SK-N-SH treated with all-trans-retinoic acid at 6 μM for 48 hours (cell line): ENCODE data around the gene SLC2A8.

Experiments
- ESRRG ChIP-seq: fragments of 250-450 bp; sonication (Bioruptor Pico); IDR thresholded peaks from 2 replicates; pipeline ENCODE4 v1.6.1; 2021; ENCODE audit warnings: mild to moderate bottlenecking
- GLIS3 ChIP-seq: fragments of 250-450 bp; sonication (Bioruptor Pico); IDR thresholded peaks from 2 replicates; pipeline ENCODE4 v1.5.0; 2020; ENCODE audit warnings: mild to moderate bottlenecking, moderate library complexity
- ISL1 ChIP-seq: fragments of 250-450 bp; sonication (Bioruptor Pico); IDR thresholded peaks from 2 replicates; pipeline ENCODE4 v2.1.2; 2022; ENCODE audit warnings: mild to moderate bottlenecking, moderate library complexity
- OSR1 ChIP-seq: fragments of 250-450 bp; sonication (Bioruptor Pico); IDR thresholded peaks from 2 replicates; pipeline ENCODE4 v1.8.0; 2022; ENCODE audit warnings: moderate library complexity, mild to moderate bottlenecking, inconsistent platforms
- SNAI2 ChIP-seq: fragments of 250-450 bp; sonication (Bioruptor Pico); IDR thresholded peaks from 2 replicates; pipeline ENCODE4 v1.5.0; 2020; ENCODE audit warnings: mild to moderate bottlenecking, moderate library complexity
- TCF4 ChIP-seq: fragments of 250-450 bp; sonication (Bioruptor Pico); IDR thresholded peaks from 2 replicates; pipeline ENCODE4 v1.8.0; 2021; ENCODE audit warnings: mild to moderate bottlenecking, moderate library complexity, borderline replicate concordance
- TOX ChIP-seq: fragments of 250-450 bp; sonication (Bioruptor Pico); IDR thresholded peaks from 2 replicates; pipeline ENCODE4 v1.8.0; 2021; ENCODE audit warnings: mild to moderate bottlenecking, moderate library complexity, borderline replicate concordance
- ZC3H10 ChIP-seq: fragments of 250-450 bp; sonication (Bioruptor Pico); IDR thresholded peaks from 2 replicates; pipeline ENCODE4 v1.5.1; 2021; ENCODE audit warnings: mild to moderate bottlenecking, moderate library complexity
- ZFP30 ChIP-seq: fragments of 450-650 bp; formaldehyde crosslinking; IDR thresholded peaks from 2 replicates; pipeline ENCODE4 v1.5.0; 2022; ENCODE audit warnings: mild to moderate bottlenecking, moderate library complexity
- TF ChIP-seq, protein P1 (sequence below): fragments of 250-450 bp; sonication (Bioruptor Pico); IDR thresholded peaks from 2 replicates; pipeline ENCODE4 v1.5.0; 2020; ENCODE audit warnings: mild to moderate bottlenecking, moderate library complexity
- TF ChIP-seq, protein P2 (sequence below): fragments of 250-450 bp; sonication (Bioruptor Pico); IDR thresholded peaks from 2 replicates; pipeline ENCODE4 v1.5.1; 2021; ENCODE audit warnings: mild to moderate bottlenecking, moderate library complexity
- TF ChIP-seq, protein P3 (sequence below): fragments of 250-450 bp; sonication (Bioruptor Pico); IDR thresholded peaks from 2 replicates; pipeline ENCODE4 v1.8.0; 2020; ENCODE audit warnings: mild to moderate bottlenecking, moderate library complexity, borderline replicate concordance

DNA sequence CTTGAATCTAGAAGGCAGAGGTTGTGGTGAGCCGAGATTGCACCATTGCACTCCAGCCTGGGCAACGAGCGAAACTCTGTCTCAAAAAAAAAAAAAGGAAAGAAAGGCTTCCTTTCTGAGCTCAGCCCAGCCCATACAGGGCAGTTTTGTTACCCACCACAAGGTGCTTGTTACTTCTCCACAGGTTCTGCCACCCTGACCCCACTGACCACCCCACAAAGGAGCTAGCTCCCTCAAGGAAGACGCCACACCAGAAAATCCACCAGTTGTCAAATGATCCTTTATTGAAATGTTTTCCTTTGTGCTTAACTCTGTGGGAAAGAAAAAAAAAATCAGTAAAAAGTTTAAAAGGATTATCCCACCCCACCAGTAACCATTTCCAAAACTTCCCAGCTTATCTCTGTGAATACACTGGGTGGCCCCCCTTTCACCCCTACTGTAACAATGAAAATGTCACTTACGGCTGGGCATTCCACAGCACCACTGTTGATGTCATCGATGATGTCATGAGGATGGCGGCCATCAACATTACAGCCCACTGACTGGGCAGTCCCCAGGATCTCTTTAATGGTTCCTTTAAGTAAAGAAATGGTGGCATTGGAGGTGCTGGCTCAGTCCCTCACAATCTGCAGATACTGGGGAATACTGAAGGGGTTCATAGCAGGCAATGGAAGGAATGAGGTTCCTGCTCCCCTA lies 50.6 kb downstream of the SLC2A8 start:
- TF ChIP-seq ZFP30 (CRISPR knock-in tag) (no peak), TCF4 (CRISPR knock-in tag) (no peak), ISL1 (CRISPR knock-in tag) (no peak), SNAI2 (CRISPR knock-in tag) (no peak), GLIS3 (CRISPR knock-in tag) (no peak), OSR1 (CRISPR knock-in tag) (no peak), ZC3H10 (no peak), TOX (CRISPR knock-in tag) (no peak), ESRRG (CRISPR knock-in tag) (no peak)
- TF ChIP-seq, protein P1, sequence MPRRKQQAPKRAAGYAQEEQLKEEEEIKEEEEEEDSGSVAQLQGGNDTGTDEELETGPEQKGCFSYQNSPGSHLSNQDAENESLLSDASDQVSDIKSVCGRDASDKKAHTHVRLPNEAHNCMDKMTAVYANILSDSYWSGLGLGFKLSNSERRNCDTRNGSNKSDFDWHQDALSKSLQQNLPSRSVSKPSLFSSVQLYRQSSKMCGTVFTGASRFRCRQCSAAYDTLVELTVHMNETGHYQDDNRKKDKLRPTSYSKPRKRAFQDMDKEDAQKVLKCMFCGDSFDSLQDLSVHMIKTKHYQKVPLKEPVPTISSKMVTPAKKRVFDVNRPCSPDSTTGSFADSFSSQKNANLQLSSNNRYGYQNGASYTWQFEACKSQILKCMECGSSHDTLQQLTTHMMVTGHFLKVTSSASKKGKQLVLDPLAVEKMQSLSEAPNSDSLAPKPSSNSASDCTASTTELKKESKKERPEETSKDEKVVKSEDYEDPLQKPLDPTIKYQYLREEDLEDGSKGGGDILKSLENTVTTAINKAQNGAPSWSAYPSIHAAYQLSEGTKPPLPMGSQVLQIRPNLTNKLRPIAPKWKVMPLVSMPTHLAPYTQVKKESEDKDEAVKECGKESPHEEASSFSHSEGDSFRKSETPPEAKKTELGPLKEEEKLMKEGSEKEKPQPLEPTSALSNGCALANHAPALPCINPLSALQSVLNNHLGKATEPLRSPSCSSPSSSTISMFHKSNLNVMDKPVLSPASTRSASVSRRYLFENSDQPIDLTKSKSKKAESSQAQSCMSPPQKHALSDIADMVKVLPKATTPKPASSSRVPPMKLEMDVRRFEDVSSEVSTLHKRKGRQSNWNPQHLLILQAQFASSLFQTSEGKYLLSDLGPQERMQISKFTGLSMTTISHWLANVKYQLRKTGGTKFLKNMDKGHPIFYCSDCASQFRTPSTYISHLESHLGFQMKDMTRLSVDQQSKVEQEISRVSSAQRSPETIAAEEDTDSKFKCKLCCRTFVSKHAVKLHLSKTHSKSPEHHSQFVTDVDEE (CRISPR knock-in tag), result no peak
- TF ChIP-seq, protein P2, sequence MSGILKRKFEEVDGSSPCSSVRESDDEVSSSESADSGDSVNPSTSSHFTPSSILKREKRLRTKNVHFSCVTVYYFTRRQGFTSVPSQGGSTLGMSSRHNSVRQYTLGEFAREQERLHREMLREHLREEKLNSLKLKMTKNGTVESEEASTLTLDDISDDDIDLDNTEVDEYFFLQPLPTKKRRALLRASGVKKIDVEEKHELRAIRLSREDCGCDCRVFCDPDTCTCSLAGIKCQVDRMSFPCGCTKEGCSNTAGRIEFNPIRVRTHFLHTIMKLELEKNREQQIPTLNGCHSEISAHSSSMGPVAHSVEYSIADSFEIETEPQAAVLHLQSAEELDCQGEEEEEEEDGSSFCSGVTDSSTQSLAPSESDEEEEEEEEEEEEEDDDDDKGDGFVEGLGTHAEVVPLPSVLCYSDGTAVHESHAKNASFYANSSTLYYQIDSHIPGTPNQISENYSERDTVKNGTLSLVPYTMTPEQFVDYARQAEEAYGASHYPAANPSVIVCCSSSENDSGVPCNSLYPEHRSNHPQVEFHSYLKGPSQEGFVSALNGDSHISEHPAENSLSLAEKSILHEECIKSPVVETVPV, result no peak
- TF ChIP-seq, protein P3, sequence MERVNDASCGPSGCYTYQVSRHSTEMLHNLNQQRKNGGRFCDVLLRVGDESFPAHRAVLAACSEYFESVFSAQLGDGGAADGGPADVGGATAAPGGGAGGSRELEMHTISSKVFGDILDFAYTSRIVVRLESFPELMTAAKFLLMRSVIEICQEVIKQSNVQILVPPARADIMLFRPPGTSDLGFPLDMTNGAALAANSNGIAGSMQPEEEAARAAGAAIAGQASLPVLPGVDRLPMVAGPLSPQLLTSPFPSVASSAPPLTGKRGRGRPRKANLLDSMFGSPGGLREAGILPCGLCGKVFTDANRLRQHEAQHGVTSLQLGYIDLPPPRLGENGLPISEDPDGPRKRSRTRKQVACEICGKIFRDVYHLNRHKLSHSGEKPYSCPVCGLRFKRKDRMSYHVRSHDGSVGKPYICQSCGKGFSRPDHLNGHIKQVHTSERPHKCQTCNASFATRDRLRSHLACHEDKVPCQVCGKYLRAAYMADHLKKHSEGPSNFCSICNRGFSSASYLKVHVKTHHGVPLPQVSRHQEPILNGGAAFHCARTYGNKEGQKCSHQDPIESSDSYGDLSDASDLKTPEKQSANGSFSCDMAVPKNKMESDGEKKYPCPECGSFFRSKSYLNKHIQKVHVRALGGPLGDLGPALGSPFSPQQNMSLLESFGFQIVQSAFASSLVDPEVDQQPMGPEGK, result no peak
